HCT116 (cell line): ENCODE measurements around the gene SLC26A9. TPM values are rescaled to one million over a fixed set of nuclear protein-coding genes. Genes with fewer than 3 reads are reported as not detected.

Source experiments
- ATAC-seq: fragments of 200-7000 bp; cut with Tn5 transposase; 2 replicates; pipeline ENCODE4 v1.9.1; 2020; ENCODE audit warnings: mild to moderate bottlenecking, moderate library complexity
- BruUV-seq: library from RNA; stranded (reverse); fragments of 400-500 nt; replicated peaks from 2 replicates; lab custom pipeline; 2021; lab: Mats Ljungman, UMichigan
- CTCF ChIA-PET: fragments of 300-600 bp; sonication (Branson Sonifier 250); formaldehyde crosslinking; loops from one replicate; lab custom pipeline; 2021; ENCODE audit warnings: antibody characterized with exemption; lab: Charles Lee
- POLR2A ChIA-PET: fragments of 300-600, 350-600 bp; sonication (Branson Sonifier 250); formaldehyde crosslinking; loops from one replicate; lab custom pipeline; 2021; ENCODE audit warnings: antibody characterized with exemption; lab: Charles Lee
- RAD21 ChIA-PET, 2 experiments: fragments of 300-600 bp; sonication (Branson Sonifier 250); formaldehyde crosslinking; loops; one replicate each; lab custom pipeline; 2023; ENCODE audit warnings: low total read pairs in 2 of 2; ENCODE audit not compliant: uncharacterized antibody in 2 of 2, unreplicated experiment in 2 of 2, low non-redundant PET in 1 of 2; lab: Charles Lee
- DNase-seq: peaks from one replicate; pipeline ENCODE4 v3.0.0-alpha.2; 2010; ENCODE audit warnings: low read depth, low spot score
- H2AFZ ChIP-seq: fragments of 200-600 bp; shearing (Covaris generic), sonication (generic); 2 replicates; pipeline ENCODE4 v1.6.1; 2017; ENCODE audit warnings: low read depth, mixed run types, mixed read lengths, antibody characterized with exemption, low read length; ENCODE audit not compliant: poor library complexity, severe bottlenecking
- H3K27ac ChIP-seq: 2 replicates; pipeline ENCODE4 v1.5.1; 2012; ENCODE audit warnings: low read depth, low read length
- H3K27me3 ChIP-seq: fragments of 200-600 bp; sonication (generic); 2 replicates; pipeline ENCODE4 v1.6.1; 2016; ENCODE audit warnings: mixed run types, low read length, mixed read lengths; ENCODE audit not compliant: insufficient read depth
- H3K36me3 ChIP-seq, 2 experiments: fragments of 200-500 bp in 1 of 2; fragments of 200-600 bp in 1 of 2; sonication (Bioruptor generic) in 1 of 2; sonication (generic) in 1 of 2; 2 replicates each; pipeline versions ENCODE4 v1.5.1 to v1.6.1; 2014 to 2016; ENCODE audit warnings: low read length in 2 of 2, inconsistent platforms in 1 of 2, mixed read lengths in 1 of 2, mixed run types in 1 of 2; ENCODE audit not compliant: insufficient read depth in 2 of 2, control insufficient read depth in 1 of 2
- H3K4me1 ChIP-seq, 2 experiments: fragments of 200-600 bp in 1 of 2; sonication (generic) in 1 of 2; 2 replicates each; pipeline versions ENCODE4 v1.5.1 to v1.6.1; 2012 to 2017; ENCODE audit warnings: low read length in 2 of 2, inconsistent platforms in 1 of 2, mild to moderate bottlenecking in 1 of 2, mixed read lengths in 1 of 2, mixed run types in 1 of 2, moderate library complexity in 1 of 2; ENCODE audit not compliant: insufficient read depth in 2 of 2, control insufficient read depth in 1 of 2
- H3K4me2 ChIP-seq: fragments of 200-600 bp; sonication (generic); 2 replicates; pipeline ENCODE4 v1.6.1; 2017; ENCODE audit warnings: mixed run types, low read length, mixed read lengths
- H3K4me3 ChIP-seq, 2 experiments: fragments of 200-600 bp in 1 of 2; sonication (generic) in 1 of 2; replicated peaks in 1 of 2; 2 replicates each; pipeline ENCODE4 v1.5.1; 2011 to 2016; ENCODE audit warnings: low read length in 2 of 2, control low read depth in 1 of 2, low read depth in 1 of 2, mild to moderate bottlenecking in 1 of 2, mixed read lengths in 1 of 2, mixed run types in 1 of 2
- H3K79me2 ChIP-seq: fragments of 200-600 bp; sonication (generic); 2 replicates; pipeline ENCODE4 v1.6.1; 2017; ENCODE audit warnings: mild to moderate bottlenecking, mixed run types, low read length, moderate library complexity, mixed read lengths; ENCODE audit not compliant: insufficient read depth
- H3K9ac ChIP-seq: fragments of 200-600 bp; sonication (generic); 2 replicates; pipeline ENCODE4 v1.6.1; 2016; ENCODE audit warnings: low read length, mixed read lengths
- H3K9me2 ChIP-seq: fragments of 200-600 bp; sonication (generic), shearing (Covaris generic); 2 replicates; pipeline ENCODE4 v1.6.1; 2017; ENCODE audit warnings: mixed run types, mild to moderate bottlenecking, moderate library complexity; ENCODE audit not compliant: insufficient read depth
- H3K9me3 ChIP-seq, 2 experiments: fragments of 200-500 bp in 1 of 2; fragments of 200-600 bp in 1 of 2; sonication (Bioruptor generic) in 1 of 2; sonication (generic) in 1 of 2; 2 replicates each; pipeline ENCODE4 v1.6.1; 2014 to 2017; ENCODE audit warnings: low read length in 2 of 2, mixed read lengths in 2 of 2, inconsistent platforms in 1 of 2, low read depth in 1 of 2, mild to moderate bottlenecking in 1 of 2, mixed run types in 1 of 2, moderate library complexity in 1 of 2; ENCODE audit not compliant: control insufficient read depth in 1 of 2, insufficient read depth in 1 of 2
- H4K20me1 ChIP-seq: fragments of 200-600 bp; sonication (generic), shearing (Covaris generic); 2 replicates; pipeline ENCODE4 v1.6.1; 2017; ENCODE audit warnings: mixed run types, mild to moderate bottlenecking, moderate library complexity; ENCODE audit not compliant: insufficient read depth
- ATF3 ChIP-seq: IDR thresholded peaks from 2 replicates; pipeline ENCODE4 v1.6.1; 2012
- ELF1 ChIP-seq: IDR thresholded peaks from 2 replicates; pipeline ENCODE4 v1.6.1; 2012; ENCODE audit warnings: low read depth, borderline replicate concordance
- REST ChIP-seq: IDR thresholded peaks from 2 replicates; pipeline ENCODE4 v1.6.1; 2012; ENCODE audit warnings: low read depth
- SP1 ChIP-seq: IDR thresholded peaks from 2 replicates; pipeline ENCODE4 v1.6.1; 2012; ENCODE audit warnings: low read depth
- ZBTB33 ChIP-seq: IDR thresholded peaks from 2 replicates; pipeline ENCODE4 v1.6.1; 2011; ENCODE audit warnings: mild to moderate bottlenecking, low read length, moderate library complexity; ENCODE audit not compliant: insufficient replicate concordance; ENCODE audit errors: extremely low read depth
- intact Hi-C: fragments of 100-400 bp; cut with micrococcal nuclease; formaldehyde crosslinking; loops from 2 replicates; pipeline ENCODE4 v1.10.0; 2022
- total RNA-seq: library from RNA; stranded (reverse); gene quantifications from one replicate; pipeline ENCODE4 v1.2.1, GENCODE V29; 2021; ENCODE audit not compliant: unreplicated experiment

SLC26A9 gene
- total RNA-seq, 1 experiment from 2014 or later: not detected

GRCh38 chr1:205914155-205914507, 29.1 kb downstream of the SLC26A9 start:
- no peaks in the 10 kb centered on the region for H3K4me1 ChIP-seq
- intact Hi-C loops: no loop called here
- no peak overlapping the region for H3K4me3 ChIP-seq
- ChIA-PET POLR2A (no interaction called here), CTCF (interaction anchor here (9.0 kb wide), 1 partner anchor 65 kb away, joined by 339 read pairs; no protein-coding TSS in a partner anchor), RAD21 (no interaction called here)
- H3K9me3 ChIP-seq: no peaks in the 10 kb centered on the region
- no peak overlapping the region for H3K4me2 ChIP-seq
- BruUV-seq: no TSS peak
- H3K9me2 ChIP-seq: no peaks in the 10 kb centered on the region
- no peak for TF ChIP-seq ZBTB33
- TF ChIP-seq SP1: no peak
- no peak for TF ChIP-seq ATF3
- TF ChIP-seq ELF1: no peak
- TF ChIP-seq REST: no peak
- DNase-seq: no peak
- no peaks in the 10 kb centered on the region for H4K20me1 ChIP-seq
- H3K27ac ChIP-seq: no peak overlapping the region
- no peaks in the 10 kb centered on the region for H3K36me3 ChIP-seq
- H3K9ac ChIP-seq: no peak overlapping the region
- H2AFZ ChIP-seq: no peak overlapping the region
- H3K27me3 ChIP-seq: peaks cover 3% of the 10 kb centered on the region; the same call in 1 of the 2 replicates
- H3K79me2 ChIP-seq: no peaks in the 10 kb centered on the region
- ATAC-seq: no peak
